Hepatocyte (in vitro differentiated cells): ENCODE results near the gene MAP2K2.

Source experiments
- EZH2 ChIP-seq: fragments of 200-600 bp; sonication (generic); IDR thresholded peaks from 2 replicates; pipeline ENCODE4 v1.6.1; 2016; ENCODE audit warnings: antibody characterized with exemption, mild to moderate bottlenecking, borderline replicate concordance
- TF ChIP-seq, protein P1 (sequence below): fragments of 200-600 bp; sonication (generic); IDR thresholded peaks from 2 replicates; pipeline ENCODE4 v1.5.1; 2016; ENCODE audit warnings: antibody characterized with exemption, mild to moderate bottlenecking; ENCODE audit not compliant: poor library complexity

GRCh38 chr19:4149518-4150288 is 25.8 kb upstream of the MAP2K2 start:
- no peak for TF ChIP-seq EZH2
- TF ChIP-seq, protein P1, sequence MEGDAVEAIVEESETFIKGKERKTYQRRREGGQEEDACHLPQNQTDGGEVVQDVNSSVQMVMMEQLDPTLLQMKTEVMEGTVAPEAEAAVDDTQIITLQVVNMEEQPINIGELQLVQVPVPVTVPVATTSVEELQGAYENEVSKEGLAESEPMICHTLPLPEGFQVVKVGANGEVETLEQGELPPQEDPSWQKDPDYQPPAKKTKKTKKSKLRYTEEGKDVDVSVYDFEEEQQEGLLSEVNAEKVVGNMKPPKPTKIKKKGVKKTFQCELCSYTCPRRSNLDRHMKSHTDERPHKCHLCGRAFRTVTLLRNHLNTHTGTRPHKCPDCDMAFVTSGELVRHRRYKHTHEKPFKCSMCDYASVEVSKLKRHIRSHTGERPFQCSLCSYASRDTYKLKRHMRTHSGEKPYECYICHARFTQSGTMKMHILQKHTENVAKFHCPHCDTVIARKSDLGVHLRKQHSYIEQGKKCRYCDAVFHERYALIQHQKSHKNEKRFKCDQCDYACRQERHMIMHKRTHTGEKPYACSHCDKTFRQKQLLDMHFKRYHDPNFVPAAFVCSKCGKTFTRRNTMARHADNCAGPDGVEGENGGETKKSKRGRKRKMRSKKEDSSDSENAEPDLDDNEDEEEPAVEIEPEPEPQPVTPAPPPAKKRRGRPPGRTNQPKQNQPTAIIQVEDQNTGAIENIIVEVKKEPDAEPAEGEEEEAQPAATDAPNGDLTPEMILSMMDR, result no peak
